ENCODE data around the gene MAPRE3.

The MAPRE3 gene

GRCh38 chr2:27042985-27043634, 72.7 kb downstream of the MAPRE3 start:
- FAIRE-seq: no peak

- FAIRE-seq: no peak
These were observed 79.2 kb downstream of the MAPRE3 start for GRCh38 chr2:27049422-27050280.

- FAIRE-seq: no peak
These were observed 80.0 kb downstream of the MAPRE3 start for GRCh38 chr2:27050281-27050995.

- FAIRE-seq: peak; percentile 96
These were observed 80.8 kb downstream of the MAPRE3 start, which contains the start of gene AGBL5 for GRCh38 chr2:27050996-27051901. Gene AGBL5, plus strand, starts transcription at chr2:27051668. Its CDS starts 1,291 bp downstream, at chr2:27052959.

- no peak for FAIRE-seq
These were observed 81.6 kb downstream of the MAPRE3 start for GRCh38 chr2:27051902-27052645.

GRCh38 chr2:27053321-27053720, 82.9 kb downstream of the MAPRE3 start:
- FAIRE-seq: no peak

GRCh38 chr2:27053776-27054175, 83.3 kb downstream of the MAPRE3 start:
- no peak for FAIRE-seq

GRCh38 chr2:27054721-27055120, 84.3 kb downstream of the MAPRE3 start:
- FAIRE-seq: no peak

GRCh38 chr2:27057184-27057583, 86.7 kb downstream of the MAPRE3 start:
- FAIRE-seq: no peak

GRCh38 chr2:27058210-27058609, 87.8 kb downstream of the MAPRE3 start:
- FAIRE-seq: no peak

GRCh38 chr2:27059141-27059820, 88.8 kb downstream of the MAPRE3 start:
- no peak for FAIRE-seq

GRCh38 chr2:27060323-27060722, 89.9 kb downstream of the MAPRE3 start:
- FAIRE-seq: no peak

- no peak for FAIRE-seq
These were observed 94.7 kb downstream of the MAPRE3 start for GRCh38 chr2:27065128-27065527.

GRCh38 chr2:27067385-27067784, 96.9 kb downstream of the MAPRE3 start:
- no peak for FAIRE-seq

- FAIRE-seq: no peak
These were observed 99.0 kb downstream of the MAPRE3 start for GRCh38 chr2:27069436-27069835.

GRCh38 chr2:27069961-27070618, 99.7 kb downstream of the MAPRE3 start:
- FAIRE-seq: no peak

- no peak for FAIRE-seq
These were observed 100.3 kb downstream of the MAPRE3 start for GRCh38 chr2:27070653-27071276.

GRCh38 chr2:27071277-27071989, 101.0 kb downstream of the MAPRE3 start, which contains the start of gene OST4:
Gene OST4, minus strand, starts transcription at chr2:27071654.
- FAIRE-seq: no peak
